22Rv1 (cell line): Measurements from ENCODE around the gene FH.

Experiments
- ZFX ChIP-seq: fragments of 450-650 bp; IDR thresholded peaks from 2 replicates; pipeline ENCODE4 v1.6.1; 2017; ENCODE audit warnings: antibody characterized with exemption, borderline replicate concordance
- TF ChIP-seq, protein P1 (sequence below): fragments of 450-650 bp; IDR thresholded peaks from 2 replicates; pipeline ENCODE4 v1.5.1; 2017; ENCODE audit warnings: mild to moderate bottlenecking

DNA sequence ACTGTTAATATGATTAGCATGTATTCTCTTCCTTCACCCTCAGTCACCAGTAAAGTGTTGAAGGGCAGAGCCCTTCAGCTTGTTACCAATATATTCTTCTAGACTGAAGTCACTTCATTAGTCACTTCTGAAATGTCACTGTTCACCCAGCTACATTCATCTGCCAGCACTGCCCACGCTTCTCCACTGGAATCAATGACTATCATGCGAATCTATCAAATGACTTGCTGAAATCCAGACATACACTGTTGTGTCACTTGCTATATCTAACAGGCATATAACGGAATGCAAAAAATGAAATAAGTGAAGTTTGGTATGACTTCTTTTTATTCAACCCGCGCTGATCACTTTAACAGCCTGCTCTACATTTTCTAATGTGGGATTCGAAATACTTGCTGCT, 16.1 kb downstream of the FH start:
- TF ChIP-seq, protein P1, sequence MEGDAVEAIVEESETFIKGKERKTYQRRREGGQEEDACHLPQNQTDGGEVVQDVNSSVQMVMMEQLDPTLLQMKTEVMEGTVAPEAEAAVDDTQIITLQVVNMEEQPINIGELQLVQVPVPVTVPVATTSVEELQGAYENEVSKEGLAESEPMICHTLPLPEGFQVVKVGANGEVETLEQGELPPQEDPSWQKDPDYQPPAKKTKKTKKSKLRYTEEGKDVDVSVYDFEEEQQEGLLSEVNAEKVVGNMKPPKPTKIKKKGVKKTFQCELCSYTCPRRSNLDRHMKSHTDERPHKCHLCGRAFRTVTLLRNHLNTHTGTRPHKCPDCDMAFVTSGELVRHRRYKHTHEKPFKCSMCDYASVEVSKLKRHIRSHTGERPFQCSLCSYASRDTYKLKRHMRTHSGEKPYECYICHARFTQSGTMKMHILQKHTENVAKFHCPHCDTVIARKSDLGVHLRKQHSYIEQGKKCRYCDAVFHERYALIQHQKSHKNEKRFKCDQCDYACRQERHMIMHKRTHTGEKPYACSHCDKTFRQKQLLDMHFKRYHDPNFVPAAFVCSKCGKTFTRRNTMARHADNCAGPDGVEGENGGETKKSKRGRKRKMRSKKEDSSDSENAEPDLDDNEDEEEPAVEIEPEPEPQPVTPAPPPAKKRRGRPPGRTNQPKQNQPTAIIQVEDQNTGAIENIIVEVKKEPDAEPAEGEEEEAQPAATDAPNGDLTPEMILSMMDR: no peak
- TF ChIP-seq ZFX: no peak
